Measurements from ENCODE around the gene ZNF487.
"Not testable (repeated sequence)": the region's sequence is repeated elsewhere in the genome, so short reads cannot be mapped to it uniquely, and the experiment has no call there.

The ZNF487 gene

GRCh38 chr10:43440463-43441134, 3.7 kb downstream of the ZNF487 start:
- Histone ChIP-seq H4K20me1 (ENCODE audit: insufficient read depth, low read length, poor library complexity, severe bottlenecking) (no peaks in the 10 kb centered on the region), H3K9me3 (ENCODE audit: insufficient read depth, low read depth, low read length) (no peaks in the 10 kb centered on the region), H3F3A (ENCODE audit: low read depth) (no peaks in the 10 kb centered on the region), H3K4me1 (ENCODE audit: insufficient read depth, low read length, poor library complexity, severe bottlenecking) (peaks cover 5% of the 10 kb centered on the region), H3K79me2 (ENCODE audit: insufficient read depth, low read length) (peaks cover 8% of the 10 kb centered on the region; the same call in 1 of the 2 replicates), H2AFZ (ENCODE audit: low read length) (no peak overlapping the region), H3K9ac (ENCODE audit: low read depth, low read length, poor library complexity, severe bottlenecking) (no peak overlapping the region), H3K36me3 (ENCODE audit: insufficient read depth, low read length) (no peaks in the 10 kb centered on the region), H3K27me3 (ENCODE audit: insufficient read depth, low read length, poor library complexity, severe bottlenecking) (no peaks in the 10 kb centered on the region), H3K4me3 (ENCODE audit: low read length, poor library complexity, severe bottlenecking) (no peak overlapping the region), H3K9me2 (replicated peaks; ENCODE audit: low read depth, low read length) (no peaks in the 10 kb centered on the region), H3K4me2 (ENCODE audit: low read depth, low read length, poor library complexity, severe bottlenecking) (no peak overlapping the region)
- TF ChIP-seq CTCF (conservative IDR thresholded peaks at IDR 0.05; ENCODE audit: low read length) (no peak), EZH2phosphoT487 (IDR thresholded peaks at IDR 0.05; ENCODE audit: borderline replicate concordance) (no peak)

GRCh38 chr10:43444323-43444722, 7.4 kb downstream of the ZNF487 start:
- Histone ChIP-seq H3K9me2 (replicated peaks; ENCODE audit: low read depth, low read length) (no peaks in the 10 kb centered on the region), H3K4me3 (ENCODE audit: low read length, poor library complexity, severe bottlenecking) (no peak overlapping the region), H3K36me3 (ENCODE audit: insufficient read depth, low read length) (no peaks in the 10 kb centered on the region), H3K4me2 (ENCODE audit: low read depth, low read length, poor library complexity, severe bottlenecking) (no peak overlapping the region), H3K9me3 (ENCODE audit: insufficient read depth, low read depth, low read length) (no peaks in the 10 kb centered on the region), H3K4me1 (ENCODE audit: insufficient read depth, low read length, poor library complexity, severe bottlenecking) (no peaks in the 10 kb centered on the region), H4K20me1 (ENCODE audit: insufficient read depth, low read length, poor library complexity, severe bottlenecking) (no peaks in the 10 kb centered on the region), H2AFZ (ENCODE audit: low read length) (no peak overlapping the region), H3K27me3 (ENCODE audit: insufficient read depth, low read length, poor library complexity, severe bottlenecking) (no peaks in the 10 kb centered on the region), H3K79me2 (ENCODE audit: insufficient read depth, low read length) (no peaks in the 10 kb centered on the region), H3F3A (ENCODE audit: low read depth) (no peaks in the 10 kb centered on the region), H3K9ac (ENCODE audit: low read depth, low read length, poor library complexity, severe bottlenecking) (no peak overlapping the region)
- TF ChIP-seq EZH2phosphoT487 (IDR thresholded peaks at IDR 0.05; ENCODE audit: borderline replicate concordance): no peak
- no peak for TF ChIP-seq CTCF (conservative IDR thresholded peaks at IDR 0.05; ENCODE audit: low read length)

- H3K27me3 ChIP-seq (ENCODE audit: insufficient read depth, low read length, poor library complexity, severe bottlenecking): no peaks in the 10 kb centered on the region
- TF ChIP-seq CTCF (conservative IDR thresholded peaks at IDR 0.05; ENCODE audit: low read length) (no peak), EZH2phosphoT487 (IDR thresholded peaks at IDR 0.05; ENCODE audit: borderline replicate concordance) (no peak)
- no peak overlapping the region for H2AFZ ChIP-seq (ENCODE audit: low read length)
- no peaks in the 10 kb centered on the region for H3K9me2 ChIP-seq (replicated peaks; ENCODE audit: low read depth, low read length)
- H3K4me3 ChIP-seq (ENCODE audit: low read length, poor library complexity, severe bottlenecking): no peak overlapping the region
- no peaks in the 10 kb centered on the region for H3K4me1 ChIP-seq (ENCODE audit: insufficient read depth, low read length, poor library complexity, severe bottlenecking)
- H3K9ac ChIP-seq (ENCODE audit: low read depth, low read length, poor library complexity, severe bottlenecking): no peak overlapping the region
- no peaks in the 10 kb centered on the region for H4K20me1 ChIP-seq (ENCODE audit: insufficient read depth, low read length, poor library complexity, severe bottlenecking)
- H3K9me3 ChIP-seq (ENCODE audit: insufficient read depth, low read depth, low read length): no peaks in the 10 kb centered on the region
- H3K36me3 ChIP-seq (ENCODE audit: insufficient read depth, low read length): no peaks in the 10 kb centered on the region
- H3F3A ChIP-seq (ENCODE audit: low read depth): no peaks in the 10 kb centered on the region
- no peaks in the 10 kb centered on the region for H3K79me2 ChIP-seq (ENCODE audit: insufficient read depth, low read length)
- no peak overlapping the region for H3K4me2 ChIP-seq (ENCODE audit: low read depth, low read length, poor library complexity, severe bottlenecking)
These were observed 8.1 kb downstream of the ZNF487 start for GRCh38 chr10:43444897-43445466.

GRCh38 chr10:43446219-43447017, 9.5 kb downstream of the ZNF487 start:
- H3K79me2 ChIP-seq (ENCODE audit: insufficient read depth, low read length); H3F3A ChIP-seq (ENCODE audit: low read depth); H3K9ac ChIP-seq (ENCODE audit: low read depth, low read length, poor library complexity, severe bottlenecking); H3K4me1 ChIP-seq (ENCODE audit: insufficient read depth, low read length, poor library complexity, severe bottlenecking); H3K9me2 ChIP-seq (replicated peaks; ENCODE audit: low read depth, low read length); H3K9me3 ChIP-seq (ENCODE audit: insufficient read depth, low read depth, low read length); H4K20me1 ChIP-seq (ENCODE audit: insufficient read depth, low read length, poor library complexity, severe bottlenecking); H3K4me3 ChIP-seq (ENCODE audit: low read length, poor library complexity, severe bottlenecking); H3K36me3 ChIP-seq (ENCODE audit: insufficient read depth, low read length); H2AFZ ChIP-seq (ENCODE audit: low read length); H3K4me2 ChIP-seq (ENCODE audit: low read depth, low read length, poor library complexity, severe bottlenecking); H3K27me3 ChIP-seq (ENCODE audit: insufficient read depth, low read length, poor library complexity, severe bottlenecking): not testable (repeated sequence)

Measured in Loucy (cell line).